ENCODE data around the gene KLHL22.

The KLHL22 gene

DNA sequence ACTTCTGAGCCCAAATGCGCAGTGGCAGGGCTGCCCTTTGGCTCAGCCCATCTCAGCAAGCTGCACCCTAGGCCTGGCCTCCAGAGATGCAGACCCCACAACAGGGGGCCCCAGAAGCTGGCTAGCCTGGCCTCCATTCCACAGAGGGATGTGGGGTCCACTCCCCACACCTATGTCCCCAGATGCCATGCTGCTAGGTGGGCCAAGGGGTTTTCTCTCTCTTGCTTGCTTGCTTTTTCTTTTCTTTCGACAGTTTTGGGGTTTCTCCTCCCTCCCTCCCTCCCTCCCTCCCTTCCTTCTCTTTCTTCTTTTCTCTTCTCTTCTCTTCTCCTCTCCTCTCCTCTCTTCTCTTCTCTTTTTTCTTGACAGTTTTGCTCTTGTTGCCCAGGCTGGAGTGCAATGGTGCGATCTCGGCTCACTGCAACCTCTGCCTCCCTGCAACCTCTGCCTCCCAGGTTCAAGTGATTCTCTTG lies 67.6 kb downstream of the KLHL22 start:
- ChIA-PET CTCF (interaction anchor here (0.7 kb wide), 1 partner anchor 10 kb away, joined by 5 read pairs; no protein-coding TSS in a partner anchor), POLR2A (ENCODE audit: low non-redundant PET) (no interaction called here)
- TF ChIP-seq, protein P1, sequence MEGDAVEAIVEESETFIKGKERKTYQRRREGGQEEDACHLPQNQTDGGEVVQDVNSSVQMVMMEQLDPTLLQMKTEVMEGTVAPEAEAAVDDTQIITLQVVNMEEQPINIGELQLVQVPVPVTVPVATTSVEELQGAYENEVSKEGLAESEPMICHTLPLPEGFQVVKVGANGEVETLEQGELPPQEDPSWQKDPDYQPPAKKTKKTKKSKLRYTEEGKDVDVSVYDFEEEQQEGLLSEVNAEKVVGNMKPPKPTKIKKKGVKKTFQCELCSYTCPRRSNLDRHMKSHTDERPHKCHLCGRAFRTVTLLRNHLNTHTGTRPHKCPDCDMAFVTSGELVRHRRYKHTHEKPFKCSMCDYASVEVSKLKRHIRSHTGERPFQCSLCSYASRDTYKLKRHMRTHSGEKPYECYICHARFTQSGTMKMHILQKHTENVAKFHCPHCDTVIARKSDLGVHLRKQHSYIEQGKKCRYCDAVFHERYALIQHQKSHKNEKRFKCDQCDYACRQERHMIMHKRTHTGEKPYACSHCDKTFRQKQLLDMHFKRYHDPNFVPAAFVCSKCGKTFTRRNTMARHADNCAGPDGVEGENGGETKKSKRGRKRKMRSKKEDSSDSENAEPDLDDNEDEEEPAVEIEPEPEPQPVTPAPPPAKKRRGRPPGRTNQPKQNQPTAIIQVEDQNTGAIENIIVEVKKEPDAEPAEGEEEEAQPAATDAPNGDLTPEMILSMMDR (conservative IDR thresholded peaks at IDR 0.05; ENCODE audit: low read depth) = no peak
- no peak overlapping the region for H3K27ac ChIP-seq
- no peak for DNase-seq (ENCODE audit: low spot score)

DNA sequence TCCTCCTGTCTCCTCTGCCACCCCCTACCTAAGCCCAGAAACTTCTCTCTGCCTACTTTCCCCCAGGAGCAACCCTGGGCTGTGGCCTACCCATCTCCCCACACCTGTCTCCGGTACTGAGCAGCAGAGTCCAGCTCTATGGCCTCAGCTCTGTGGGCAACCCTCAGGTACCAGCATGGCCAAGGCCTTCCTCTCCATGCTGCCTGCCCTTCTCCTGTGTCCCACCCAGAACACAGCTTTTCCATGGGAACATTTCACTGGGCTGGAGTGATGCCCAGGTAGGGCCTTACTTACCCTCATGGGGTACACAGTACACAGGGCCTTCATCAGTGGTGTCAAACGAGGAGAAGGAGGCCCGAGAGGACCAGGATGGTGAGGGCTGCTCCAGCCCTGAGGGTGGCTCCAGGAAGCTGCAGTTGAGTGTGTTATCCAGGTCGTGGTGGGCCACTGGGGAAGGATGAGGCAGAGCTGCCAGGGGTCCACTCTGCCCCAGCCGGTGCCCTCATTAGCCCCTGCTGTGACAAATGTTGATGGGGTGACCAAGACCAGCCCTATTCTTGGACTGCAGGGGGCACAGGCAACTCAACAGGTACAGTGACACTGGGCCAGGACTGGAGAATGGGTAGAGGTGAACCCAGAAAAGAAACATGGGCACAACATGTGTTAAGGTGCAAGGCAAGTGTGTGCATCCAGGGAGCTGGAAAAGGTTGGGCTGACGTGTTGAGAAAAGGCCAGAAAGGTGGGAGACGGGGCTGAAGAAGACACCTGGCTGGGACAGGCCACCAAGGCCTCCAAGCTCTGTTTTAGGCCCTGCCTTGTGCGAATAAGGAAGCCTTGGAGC lies 68.3 kb downstream of the KLHL22 start:
- POLR2A ChIA-PET (ENCODE audit: low non-redundant PET) = no interaction called here
- CTCF ChIA-PET = interaction anchor here (0.7 kb wide), 1 partner anchor 9 kb away, joined by 5 read pairs; no protein-coding TSS in a partner anchor
- DNase-seq (ENCODE audit: low spot score) = no peak

DNA sequence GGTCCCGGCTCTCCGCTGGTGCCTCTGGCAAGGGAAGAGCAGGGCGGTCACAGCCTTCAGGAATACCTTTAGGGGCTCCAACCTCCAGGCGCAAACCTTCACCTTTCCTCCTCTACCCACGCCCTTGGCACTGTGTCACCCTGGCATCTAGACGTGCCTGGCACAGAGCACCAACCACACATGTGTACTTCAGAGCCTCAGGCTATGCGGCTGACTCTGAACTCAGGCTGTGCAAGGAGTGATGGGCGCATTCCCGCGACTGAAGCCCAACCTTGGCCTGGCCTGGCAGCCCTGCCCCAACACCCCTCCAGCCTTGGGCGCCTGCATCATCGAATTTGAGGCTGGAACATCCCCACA lies 69.4 kb downstream of the KLHL22 start:
- DNase-seq (ENCODE audit: low spot score) = no peak
- CTCF ChIA-PET = no interaction called here
- TF ChIP-seq, protein P1 (conservative IDR thresholded peaks at IDR 0.05; ENCODE audit: low read depth) = no peak
- POLR2A ChIA-PET (ENCODE audit: low non-redundant PET) = no interaction called here
- peak overlapping the region; percentile 30; the same call in 1 of the 2 replicates for H3K27ac ChIP-seq

More for the DNA sequence above, 68.3 kb downstream of the KLHL22 start:
- TF ChIP-seq, protein P1 (conservative IDR thresholded peaks at IDR 0.05; ENCODE audit: low read depth) = no peak
- no peak overlapping the region for H3K27ac ChIP-seq

DNA sequence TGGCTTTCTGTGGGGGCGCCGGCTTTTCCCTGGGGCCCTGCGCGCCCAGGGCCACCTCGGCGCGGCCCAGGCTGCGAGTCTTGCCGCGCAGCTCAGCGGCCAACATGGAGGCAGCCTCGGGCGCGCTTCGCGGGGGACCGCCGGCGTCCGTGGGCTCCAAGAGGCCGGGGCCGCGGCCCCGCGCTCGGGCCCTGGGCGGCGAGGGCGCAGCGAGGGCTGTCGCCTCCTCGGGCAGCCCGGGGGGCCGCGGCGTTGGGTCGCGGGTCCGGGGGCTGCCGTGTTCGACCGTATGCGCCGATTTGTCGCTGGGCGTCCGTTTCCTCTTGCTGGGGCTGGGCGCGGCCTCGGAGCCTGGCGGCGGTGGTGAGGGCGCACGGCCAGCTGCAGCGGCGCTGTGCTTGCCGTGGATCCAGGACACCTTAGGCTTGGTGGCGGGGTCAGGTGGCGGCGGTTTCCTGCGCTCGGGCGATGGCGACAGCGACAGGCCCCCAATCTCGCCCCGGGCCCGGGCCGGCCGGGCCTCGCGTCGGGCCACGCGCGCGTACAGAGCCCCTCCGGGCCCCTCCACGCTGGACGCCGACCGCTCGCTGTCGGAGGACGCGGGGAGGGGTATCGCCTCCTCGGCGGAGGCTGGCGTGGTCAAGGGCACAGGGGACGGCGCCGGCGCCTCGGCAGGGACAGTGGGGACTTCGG lies 69.9 kb downstream of the KLHL22 start:
- CTCF ChIA-PET = no interaction called here
- TF ChIP-seq, protein P1 (conservative IDR thresholded peaks at IDR 0.05; ENCODE audit: low read depth) = no peak
- no peak overlapping the region for H3K27ac ChIP-seq
- no peak for DNase-seq (ENCODE audit: low spot score)
- POLR2A ChIA-PET (ENCODE audit: low non-redundant PET) = no interaction called here

DNA sequence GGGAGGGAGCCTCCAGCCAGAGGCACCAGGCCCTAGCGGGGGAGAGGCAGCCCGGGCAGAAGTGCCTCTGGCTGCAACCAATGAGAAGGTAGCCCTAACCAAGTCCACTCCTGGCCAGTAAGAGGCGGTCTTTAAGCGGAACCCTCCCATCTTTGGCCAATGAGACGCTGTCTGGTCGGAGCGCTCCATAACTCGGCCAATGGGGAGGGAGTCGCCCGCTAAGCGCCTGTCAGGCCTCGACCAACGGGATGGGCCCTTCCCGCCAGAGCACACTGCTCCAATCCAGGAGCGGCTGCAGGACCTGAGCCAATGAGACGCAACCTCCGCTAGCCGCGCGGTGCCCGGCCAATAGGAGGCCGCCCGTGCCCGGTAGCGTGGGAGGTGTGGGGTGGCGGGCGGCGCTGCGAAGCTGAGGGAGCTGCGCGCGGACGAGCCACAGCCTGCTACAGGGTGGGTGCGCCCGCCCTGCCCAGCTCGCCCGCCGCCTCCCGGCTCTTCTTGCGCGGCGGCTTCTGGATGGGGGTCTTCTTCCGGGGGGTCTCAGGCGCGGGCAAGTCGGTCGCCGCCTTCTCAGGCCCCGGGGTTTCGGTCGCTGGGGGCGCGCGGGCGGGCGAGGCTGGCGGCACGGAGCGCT lies 70.5 kb downstream of the KLHL22 start:
- ChIA-PET POLR2A (ENCODE audit: low non-redundant PET) (no interaction called here), CTCF (no interaction called here)
- no peak overlapping the region for H3K27ac ChIP-seq
- no peak for DNase-seq (ENCODE audit: low spot score)
- TF ChIP-seq, protein P1 (conservative IDR thresholded peaks at IDR 0.05; ENCODE audit: low read depth) = no peak

DNA sequence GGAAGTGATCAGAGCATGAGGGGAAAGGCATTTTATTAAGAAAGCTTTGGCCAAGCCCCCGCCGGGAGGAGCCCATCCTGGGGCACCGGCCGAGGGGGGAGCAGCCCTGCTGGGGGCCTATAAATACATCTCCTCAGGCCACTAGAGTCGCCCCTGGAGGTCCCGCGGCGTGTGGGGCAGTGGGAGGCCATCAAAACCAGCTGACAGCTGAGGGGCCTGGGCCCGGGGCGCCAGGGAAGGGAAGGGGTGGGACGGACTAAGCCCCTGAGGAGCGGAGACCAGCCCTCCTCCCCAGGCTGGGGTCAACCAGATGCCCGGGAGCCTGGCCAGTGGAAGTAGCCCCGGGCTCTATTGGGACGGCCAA lies 71.0 kb downstream of the KLHL22 start:
- TF ChIP-seq, protein P1 (conservative IDR thresholded peaks at IDR 0.05; ENCODE audit: low read depth) = no peak
- DNase-seq (ENCODE audit: low spot score) = no peak
- CTCF ChIA-PET = no interaction called here
- no peak overlapping the region; the same call in 1 of the 2 replicates for H3K27ac ChIP-seq
- POLR2A ChIA-PET (ENCODE audit: low non-redundant PET) = no interaction called here

Data from RWPE1 (cell line).